GM18870 (cell line): ENCODE data around the gene CDK12.

ENCODE experiments used
- ATAC-seq: cut with Tn5 transposase; IDR thresholded peaks from one replicate; pipeline ENCODE4 v1.9.1; 2021; ENCODE audit warnings: moderate library complexity; ENCODE audit not compliant: unreplicated experiment

CDK12 gene

DNA sequence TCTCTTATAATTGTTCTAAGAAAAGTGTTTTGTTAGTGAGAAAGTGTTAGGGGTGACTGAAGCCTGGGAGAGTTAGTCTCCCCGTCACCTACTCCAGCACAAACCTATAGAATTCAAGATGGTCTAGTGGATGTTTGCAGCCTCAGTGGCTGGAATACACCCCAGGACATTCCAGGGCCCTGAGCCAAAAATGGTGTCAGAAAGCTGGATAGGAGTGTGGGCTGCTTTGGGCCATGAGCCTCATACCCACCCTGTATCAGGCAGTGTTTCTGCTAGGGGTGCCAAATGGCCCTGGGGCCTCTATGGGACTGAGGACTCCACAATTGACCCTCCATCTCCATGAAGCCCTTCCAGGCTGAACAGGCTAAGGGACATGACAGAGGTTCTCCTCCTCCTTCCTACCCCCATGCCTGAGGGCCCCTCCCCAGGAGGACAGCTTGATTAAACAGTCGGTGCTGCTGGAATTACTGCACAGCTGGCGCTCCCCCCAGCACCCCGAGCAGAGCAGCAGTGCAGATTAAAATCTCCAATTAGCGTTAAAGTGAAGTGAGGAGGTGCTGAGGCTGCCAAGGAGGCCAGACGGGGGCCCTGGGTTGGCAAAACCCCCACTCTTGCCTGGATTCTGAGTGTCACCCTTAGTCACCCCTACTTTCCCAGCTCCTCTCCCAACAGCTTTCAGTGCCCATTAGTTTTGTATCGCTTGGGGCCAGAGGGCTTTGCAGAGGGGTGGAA, 87.4 kb downstream of the CDK12 start:
- no peak for ATAC-seq

DNA sequence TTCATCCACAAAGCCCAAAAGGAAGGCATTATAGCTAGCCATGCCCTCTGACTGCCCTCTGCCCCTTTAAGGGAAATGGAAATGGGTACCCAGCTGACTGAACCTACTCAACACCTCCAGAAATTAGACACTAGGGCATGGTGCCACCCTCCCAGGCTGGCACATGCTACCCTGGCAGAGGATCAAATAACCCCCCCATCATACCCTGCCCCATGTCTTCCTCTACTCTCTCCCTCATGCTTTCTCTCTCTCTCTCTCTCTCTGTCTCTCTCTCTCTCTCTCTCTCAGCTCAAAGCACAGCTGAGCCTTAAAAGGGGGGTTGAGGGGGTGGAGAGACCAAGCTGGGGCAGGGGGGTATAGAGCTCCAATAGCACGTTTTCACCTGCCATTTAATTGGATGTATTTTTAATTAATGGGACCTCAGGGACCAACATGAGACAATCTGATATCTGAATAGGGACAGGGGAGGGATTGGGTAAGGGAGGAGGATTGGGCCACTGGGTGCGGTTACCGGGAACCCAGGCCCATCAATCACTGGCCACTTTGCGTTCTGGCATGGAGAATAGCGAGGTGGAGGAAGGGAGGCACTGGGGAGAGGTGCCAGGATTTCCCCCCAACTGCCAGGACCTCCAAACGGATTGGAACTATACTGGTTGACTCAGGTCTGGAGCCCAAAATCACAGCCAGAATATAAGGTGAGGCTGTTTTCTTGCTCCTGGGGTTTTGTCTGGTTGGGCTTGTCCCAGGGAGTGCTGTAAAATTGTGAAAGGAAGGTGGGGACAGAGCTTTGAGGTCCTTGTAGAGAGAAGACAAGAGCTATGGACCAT, 88.7 kb downstream of the CDK12 start:
- no peak for ATAC-seq

DNA sequence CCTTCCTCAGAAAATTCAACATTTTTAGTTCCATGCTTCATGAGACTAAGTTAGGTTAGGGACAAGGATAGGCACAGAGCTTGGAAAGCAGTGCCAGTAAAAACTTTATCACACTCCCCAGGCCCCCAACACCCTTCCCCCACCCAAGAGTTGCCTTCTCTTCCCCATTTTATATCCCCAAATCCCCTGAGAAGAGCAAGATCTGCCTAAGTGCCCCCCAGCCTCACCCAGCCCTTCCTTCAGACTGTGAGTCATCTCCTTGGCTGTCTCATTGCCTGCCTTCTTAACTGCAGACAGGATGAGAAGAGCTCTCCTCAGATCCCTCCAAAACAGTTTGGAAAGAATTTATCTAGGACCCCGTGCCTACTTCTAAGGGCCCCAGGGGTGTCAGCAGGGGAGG, 90.6 kb downstream of the CDK12 start:
- ATAC-seq, result no peak

DNA sequence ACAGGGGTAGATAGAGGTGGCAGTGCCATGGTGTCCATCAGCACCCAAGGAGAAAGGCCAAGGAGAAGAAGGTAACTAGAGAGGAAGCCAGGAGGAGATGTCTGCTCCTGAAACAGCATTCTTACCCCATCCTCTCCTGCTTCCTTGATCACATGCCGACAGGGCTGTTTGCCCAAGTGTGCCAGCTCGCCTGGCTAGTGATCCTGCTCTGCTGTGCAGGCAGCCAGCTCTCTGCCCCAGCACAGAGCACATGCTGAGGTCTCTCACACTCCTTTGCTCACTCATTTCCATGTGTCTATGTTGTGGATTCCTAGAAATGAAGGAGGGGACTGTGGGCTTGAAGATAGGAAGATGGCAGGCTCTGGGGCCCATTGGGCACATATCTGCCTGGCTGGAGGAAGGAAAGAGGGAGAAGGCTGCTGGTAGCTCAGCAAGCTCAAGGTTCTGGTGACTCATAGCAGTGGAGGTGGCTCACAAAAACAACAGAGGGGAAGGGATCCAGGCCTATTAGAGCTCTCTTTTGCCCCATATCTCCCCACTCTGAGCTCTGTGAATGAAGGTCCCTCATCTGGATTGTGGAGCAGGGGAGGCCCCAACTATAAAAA, 92.2 kb downstream of the CDK12 start:
- no peak for ATAC-seq

DNA sequence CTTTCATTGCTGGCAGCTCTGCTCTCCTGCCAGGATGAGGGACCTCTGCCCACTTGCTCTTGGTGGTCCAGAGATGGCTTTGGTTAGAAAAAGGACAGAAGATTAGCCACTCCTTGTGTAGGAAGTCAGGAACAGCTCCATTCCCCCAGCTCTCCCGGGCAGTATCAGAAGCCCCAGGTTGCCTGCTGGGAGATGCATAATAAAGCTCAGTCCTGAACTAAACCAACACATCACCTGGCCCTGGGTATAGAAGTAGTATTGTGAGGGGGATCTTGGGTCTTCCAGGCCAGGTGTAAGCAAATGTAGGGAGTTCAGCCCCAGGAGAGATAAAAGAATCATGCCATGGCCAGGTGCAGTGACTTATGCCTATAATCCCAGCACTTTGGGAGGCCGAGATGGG, 94.1 kb downstream of the CDK12 start:
- no peak for ATAC-seq

DNA sequence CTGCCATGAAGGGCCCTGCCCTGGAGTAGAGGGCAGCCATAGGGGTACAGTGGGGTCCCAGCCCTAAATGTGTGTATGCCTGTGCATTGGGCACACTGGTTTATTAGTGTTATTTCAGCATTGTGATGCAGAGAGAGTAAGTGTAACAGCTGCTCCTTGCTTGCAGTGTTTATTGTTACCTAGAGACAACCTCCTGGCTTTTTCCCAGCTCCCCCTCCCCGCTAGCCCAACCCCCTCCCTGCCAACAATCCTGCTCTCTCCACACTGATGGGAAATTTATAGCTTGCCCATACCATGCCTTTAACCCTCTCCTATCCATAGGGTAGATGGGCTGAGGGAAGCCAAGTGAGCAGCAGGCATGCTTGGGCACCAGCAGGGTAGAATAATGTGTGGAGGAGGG, 95.1 kb downstream of the CDK12 start:
- no peak for ATAC-seq

DNA sequence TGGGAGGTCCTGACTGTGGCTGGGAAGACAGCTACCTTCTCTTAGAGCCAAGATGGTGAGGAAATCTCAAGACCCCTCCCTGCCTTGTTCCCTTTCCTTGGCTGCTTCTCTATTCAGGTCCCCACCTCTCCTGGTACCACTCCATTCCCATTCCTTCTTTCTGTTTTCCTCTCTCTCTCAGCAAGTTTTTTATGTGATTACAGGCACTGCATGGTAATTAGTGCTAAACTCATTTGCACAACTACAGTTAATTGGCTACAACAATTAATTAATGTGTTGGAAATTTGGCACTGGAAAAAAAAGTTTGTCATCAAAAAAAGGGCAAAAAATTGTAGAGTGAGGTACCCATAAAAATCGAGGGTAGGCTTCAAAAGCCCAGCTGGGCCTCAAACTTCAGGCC, 101.1 kb downstream of the CDK12 start:
- ATAC-seq, result no peak

DNA sequence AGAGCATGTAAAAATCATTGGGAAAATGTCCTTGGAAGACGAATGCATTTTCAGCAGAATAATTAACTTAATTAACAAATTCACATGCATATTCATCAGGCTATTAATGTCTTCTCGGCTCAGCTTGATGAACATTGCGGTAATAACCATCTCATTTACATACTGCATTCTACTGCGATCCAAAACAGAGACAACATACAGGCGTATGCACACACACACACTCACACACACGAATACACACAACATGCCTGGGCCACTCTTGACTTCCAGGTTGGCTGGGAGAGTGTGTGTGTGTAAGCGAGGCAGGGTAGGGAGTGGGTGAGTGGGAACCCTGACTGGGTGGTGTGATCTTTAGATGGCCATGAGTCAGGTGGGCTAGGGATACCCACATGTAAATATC, 101.7 kb downstream of the CDK12 start:
- no peak for ATAC-seq

DNA sequence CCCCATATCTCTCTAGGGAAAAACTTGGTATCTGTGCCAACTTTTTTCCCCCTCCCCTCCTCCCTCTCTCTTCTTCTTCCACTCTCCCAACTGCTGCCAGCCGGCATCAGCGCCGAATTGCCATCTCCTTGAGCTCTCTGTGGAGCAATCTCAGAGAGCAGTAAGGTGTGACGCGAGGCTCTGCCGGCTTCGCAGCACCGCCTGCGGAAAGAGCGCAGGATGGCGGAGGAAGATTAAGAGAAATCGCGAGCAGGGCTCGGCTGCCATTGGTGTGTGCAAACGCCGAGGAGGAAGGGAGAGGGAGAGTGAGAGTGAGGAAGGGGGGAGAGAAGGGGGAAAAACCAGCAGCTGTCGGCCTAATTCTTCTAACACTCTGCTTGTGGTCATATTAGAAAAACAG, 102.2 kb downstream of the CDK12 start:
- ATAC-seq, result no peak

DNA sequence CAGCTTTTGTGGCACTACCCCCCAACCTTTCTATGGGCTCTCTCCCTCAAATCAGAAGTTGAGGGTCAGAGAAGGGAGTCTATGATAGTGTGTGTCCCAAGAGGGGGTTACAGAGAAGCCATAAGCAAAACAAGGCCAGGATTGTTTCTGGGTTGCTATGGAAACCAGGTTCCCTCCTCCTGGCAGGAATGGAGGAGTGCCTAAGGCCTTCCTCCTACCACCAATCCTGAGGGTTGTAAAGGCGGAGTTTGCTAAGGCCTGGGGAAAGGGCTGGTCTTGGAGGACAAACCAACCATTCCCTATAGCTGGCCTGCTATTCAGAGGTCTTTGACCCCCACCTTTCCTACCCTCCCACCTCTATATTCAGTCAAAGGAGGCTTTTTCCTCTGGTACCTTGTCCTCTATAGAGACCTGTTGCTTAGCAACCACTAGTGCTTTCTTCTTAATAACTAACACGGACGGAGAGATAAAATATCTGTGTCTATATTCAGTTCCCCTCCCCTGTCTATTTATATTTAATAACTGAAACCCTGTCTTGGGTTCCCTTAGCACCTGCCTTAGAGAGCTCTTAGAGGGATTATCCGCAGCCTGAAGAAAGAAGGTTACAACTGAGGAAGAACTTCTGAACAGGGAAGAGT, 103.0 kb downstream of the CDK12 start:
- ATAC-seq, result no peak

DNA sequence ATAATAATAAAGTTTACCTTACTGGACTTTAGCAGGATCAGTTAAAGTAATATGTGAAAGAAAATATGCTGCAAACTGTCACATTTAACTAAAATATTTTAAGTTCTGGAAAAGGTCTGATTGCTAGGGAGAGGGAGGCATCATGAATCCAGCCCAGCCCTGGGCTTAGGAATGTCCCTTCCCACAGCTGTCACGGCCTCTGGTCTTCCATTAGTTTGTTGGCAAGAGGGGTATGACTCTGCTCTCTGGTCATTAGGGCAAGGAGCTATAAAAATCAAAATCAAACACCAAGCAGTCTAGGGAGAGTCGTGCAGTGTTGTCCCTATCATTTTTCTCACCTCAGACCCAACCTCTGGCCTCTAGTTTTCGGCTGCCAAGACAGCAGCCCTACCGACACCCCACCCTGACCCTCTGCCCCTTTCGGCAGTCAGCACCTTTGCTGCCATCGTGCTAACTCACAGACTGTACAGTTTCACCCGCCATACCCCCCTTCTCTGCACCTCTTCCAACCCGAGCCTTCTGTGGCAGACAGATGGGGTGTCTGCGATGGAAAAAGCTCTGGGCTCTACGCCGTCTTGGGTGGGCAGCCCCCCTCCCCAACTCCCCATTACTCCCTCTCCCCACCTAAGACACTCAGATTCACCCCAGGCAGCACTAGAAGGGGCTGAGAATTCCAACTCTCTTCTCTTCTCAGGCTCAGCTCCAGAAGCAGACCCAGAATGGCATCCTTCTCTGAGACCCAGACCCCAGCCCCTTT, 105.0 kb downstream of the CDK12 start:
- ATAC-seq, result no peak

DNA sequence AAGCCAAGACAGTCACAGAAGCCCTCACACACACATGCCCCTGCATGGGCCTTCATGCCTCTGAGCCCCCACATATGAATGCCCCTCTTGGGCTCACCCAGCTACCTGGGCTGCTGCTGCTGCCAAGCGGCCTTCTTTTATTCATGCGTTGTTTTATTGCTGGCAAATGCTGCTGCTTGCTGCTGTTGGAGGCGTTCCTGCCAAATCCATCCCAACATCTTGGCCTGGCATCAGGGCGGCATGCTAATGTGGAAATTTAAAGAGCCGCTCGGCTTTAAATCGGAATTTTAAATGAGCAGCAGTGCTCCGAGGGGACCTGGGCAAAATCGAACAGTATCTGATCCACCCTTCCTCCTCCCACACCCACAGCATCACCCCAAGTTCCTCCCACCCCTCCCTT, 107.4 kb downstream of the CDK12 start:
- ATAC-seq, result no peak

DNA sequence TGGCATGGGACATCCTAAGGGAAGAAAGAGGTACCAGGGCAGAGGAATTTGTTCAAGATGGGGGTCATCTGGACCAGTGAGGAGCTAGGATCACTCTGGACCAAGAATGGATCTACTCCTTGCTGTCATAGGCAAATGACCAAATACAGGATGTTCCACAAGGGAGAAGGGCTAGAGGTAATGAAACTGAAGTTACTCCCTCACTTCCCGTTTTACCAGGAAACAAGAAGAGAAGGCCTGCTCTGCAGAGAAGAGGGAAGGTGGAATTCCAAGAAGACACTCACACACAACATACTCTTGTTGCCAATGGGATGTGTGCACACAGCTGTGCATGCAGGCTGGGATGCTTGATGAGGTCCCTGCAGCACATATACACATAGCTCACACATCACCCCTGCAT, 107.8 kb downstream of the CDK12 start:
- ATAC-seq, result no peak

DNA sequence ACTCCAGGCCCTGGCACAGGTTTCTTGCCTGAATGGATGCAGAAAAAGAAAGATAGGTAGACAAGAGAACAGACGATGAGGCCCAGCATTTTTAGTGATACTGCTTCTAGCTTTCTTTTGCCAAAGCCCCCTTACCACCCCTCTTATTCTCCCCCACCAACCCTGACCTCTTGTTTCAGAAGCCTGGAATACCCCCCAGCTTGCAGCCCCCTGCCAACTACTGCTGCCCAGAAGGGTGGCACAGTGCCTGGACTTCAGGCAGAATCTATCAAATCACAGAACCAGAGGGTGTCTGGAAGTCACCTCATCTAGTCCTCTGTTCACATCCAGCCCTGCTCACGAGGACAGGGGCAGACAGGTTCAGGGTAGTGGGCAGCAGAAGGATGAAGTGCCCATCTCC, 110.8 kb downstream of the CDK12 start:
- ATAC-seq, result no peak

DNA sequence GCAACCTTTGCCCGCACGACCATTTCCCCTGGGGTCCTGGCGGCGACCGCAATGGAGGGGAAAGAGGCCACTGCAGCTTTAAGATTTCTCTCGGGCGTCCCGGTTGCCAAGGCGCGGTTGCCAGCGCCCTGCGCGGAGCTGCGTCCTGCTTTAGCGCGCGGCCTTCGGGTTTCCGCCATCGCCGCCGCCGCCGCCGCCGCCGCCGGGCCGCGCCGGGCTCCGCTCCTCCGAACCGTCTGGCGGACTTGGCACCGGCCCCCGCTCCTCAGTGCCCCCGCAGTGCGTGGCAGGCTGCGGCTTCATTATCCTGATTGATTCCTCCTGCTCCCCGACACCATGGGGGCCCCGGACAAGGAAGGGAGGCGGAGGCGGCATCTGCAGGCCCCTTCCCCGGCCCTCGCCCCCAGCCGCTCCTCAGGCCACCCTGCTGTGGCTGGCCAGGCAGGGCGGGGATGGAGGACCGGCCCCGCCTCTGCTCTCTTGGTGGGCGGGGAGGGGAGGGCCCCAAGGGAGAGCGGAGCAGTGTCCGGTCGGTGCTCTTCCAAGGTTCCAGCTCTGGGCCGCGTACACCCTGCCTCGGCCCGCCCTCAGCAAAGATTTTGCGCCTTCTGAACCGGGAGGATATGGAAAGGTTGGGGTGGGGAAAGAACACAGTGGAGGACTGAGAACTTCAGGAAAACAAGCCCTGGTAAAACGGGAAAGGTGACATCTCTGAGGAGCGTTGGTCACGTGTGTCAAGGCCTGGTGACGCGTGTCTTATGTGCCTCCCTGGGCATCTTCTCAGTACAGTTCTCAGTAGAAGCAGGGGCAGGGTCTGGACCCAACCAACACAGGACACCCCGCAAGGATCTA, 112.4 kb downstream of the CDK12 start:
- no peak for ATAC-seq

DNA sequence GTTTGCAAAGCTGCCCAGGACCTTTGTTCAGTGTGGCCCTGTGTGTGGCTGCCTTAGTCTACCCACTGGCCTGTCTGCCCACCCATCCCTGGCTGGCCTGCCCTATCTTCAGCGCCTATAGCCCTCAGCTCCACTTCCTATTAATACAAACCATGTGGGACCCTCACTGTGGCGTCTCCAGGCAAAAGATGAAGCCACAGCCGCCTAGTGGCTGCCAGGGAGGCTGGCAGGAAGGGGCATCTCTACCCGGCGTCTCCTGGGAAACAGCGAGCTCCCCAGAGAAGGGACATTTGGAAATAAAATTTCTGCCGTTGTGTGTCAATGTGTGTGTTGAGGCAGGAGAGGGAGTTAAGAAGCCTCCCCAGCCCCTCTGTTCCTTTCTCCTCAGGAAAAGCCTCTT, 114.9 kb downstream of the CDK12 start:
- ATAC-seq, result no peak

DNA sequence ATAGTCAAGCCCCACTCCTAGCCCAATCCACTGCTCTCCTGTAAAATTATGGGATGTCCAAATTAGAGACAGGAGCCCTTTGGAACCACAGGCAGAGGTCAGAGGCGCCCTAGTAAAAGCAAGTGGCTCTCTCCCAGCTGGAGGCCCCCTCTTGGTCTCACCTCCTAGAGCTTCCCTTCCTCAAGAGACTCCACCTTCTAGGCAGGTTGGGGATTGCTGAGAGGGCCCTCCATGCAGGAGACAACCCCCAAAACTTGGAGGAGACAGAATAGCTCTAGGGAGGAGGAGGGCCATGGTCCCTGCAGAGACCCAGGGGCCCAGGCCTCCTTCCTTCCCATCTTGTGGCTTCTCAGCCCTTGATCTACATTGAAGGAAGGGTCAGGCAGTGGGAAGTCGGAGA, 117.0 kb downstream of the CDK12 start:
- no peak for ATAC-seq

DNA sequence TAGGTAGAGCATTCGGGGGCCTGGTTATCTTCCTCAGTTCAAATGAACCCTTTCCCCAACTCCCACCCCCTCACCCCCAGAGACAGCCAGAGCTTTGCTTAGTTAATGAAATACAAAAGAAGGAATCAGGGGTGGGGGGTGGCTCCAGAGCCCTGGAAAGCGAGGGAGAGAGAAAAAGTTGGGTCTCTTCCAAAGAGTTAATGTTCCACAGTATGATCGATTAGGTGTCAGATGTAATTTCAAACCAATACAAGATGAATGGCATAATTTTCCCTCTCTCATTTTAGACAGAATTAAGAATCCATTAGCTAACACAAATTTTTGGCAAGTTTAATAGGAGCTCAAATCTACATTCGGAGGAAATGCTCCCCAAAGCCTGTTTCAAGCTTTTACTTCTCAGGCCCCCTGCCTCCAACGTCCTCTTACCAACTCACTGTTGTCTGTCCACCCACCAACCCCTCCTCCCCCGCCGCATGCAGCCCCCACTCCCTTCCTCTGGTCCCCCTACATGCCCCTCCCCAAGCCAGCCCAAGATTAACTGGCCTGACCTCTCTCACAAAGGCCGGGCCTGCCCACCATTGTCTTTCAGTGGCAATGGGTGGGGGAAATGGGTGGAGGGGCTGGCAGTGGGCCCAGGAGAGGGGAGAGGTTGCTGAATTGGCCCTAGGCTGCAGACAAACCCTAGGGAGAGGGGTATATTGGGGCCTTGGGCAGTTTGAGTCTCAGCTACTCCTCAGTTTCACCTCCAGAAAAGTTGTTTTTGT, 118.2 kb downstream of the CDK12 start:
- ATAC-seq, result no peak

DNA sequence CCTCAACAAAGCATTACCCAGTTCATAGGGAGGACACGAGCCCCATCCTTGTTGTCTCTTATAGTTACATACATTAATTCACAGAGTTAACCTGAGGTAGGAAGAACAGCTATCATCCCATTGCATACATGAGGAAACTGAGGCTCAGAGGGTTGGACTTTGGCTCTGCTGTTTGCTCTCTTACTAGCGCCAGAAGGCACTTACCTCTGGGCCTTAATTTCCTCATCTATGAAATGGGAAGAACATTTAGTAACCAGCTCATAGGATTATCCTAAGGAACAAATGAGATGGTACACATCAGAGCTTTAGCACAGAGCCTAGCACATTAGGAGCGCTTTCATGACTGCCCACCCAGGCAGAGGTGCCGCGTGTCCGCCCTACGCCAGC, 118.8 kb downstream of the CDK12 start:
- ATAC-seq, result no peak
